Endodermal cell (in vitro differentiated cells): ENCODE measurements around the gene CELF4. TPM values are rescaled to one million over a fixed set of nuclear protein-coding genes. Genes with fewer than 3 reads are reported as not detected.
A peak's percentile ranks its signal among the peaks of the same experiment; 100 is the strongest.

Experiments used
- DNase-seq: peaks from one replicate; pipeline ENCODE4 v3.0.0-alpha.2; 2017
- H3K27ac ChIP-seq: 2 replicates; pipeline ENCODE4 v1.5.1; 2013; ENCODE audit warnings: mild to moderate bottlenecking, low read depth, low read length, moderate library complexity
- H3K27me3 ChIP-seq: 2 replicates; pipeline ENCODE4 v1.6.1; 2013; ENCODE audit warnings: mild to moderate bottlenecking, low read length, moderate library complexity; ENCODE audit not compliant: insufficient read depth, control insufficient read depth, poor library complexity, severe bottlenecking
- H3K36me3 ChIP-seq: 2 replicates; pipeline ENCODE4 v1.7.0; 2013; ENCODE audit warnings: mild to moderate bottlenecking, low read length, moderate library complexity; ENCODE audit not compliant: control insufficient read depth, insufficient read depth
- H3K4me1 ChIP-seq: one replicate; pipeline ENCODE4 v1.7.0; 2013; ENCODE audit warnings: low read length; ENCODE audit not compliant: control insufficient read depth, insufficient read depth
- H3K4me3 ChIP-seq: 2 replicates; pipeline ENCODE4 v1.5.1; 2013; ENCODE audit warnings: mild to moderate bottlenecking, low read length, moderate library complexity
- H3K9ac ChIP-seq: 2 replicates; pipeline ENCODE4 v1.6.1; 2013; ENCODE audit warnings: mild to moderate bottlenecking, low read length, moderate library complexity; ENCODE audit not compliant: poor library complexity, severe bottlenecking; ENCODE audit errors: extremely low read depth
- H3K9me3 ChIP-seq: 2 replicates; pipeline ENCODE4 v1.6.1; 2013; ENCODE audit warnings: mild to moderate bottlenecking, low read length, moderate library complexity; ENCODE audit not compliant: control insufficient read depth
- H3K27ac Mint-ChIP-seq: 2 replicates; pipeline ENCODE4 v1.8.0; 2020; ENCODE audit warnings: mixed read lengths
- H3K27me3 Mint-ChIP-seq: 2 replicates; pipeline ENCODE4 v1.8.0; 2021; ENCODE audit warnings: mild to moderate bottlenecking, mixed read lengths; ENCODE audit not compliant: insufficient read depth
- H3K36me3 Mint-ChIP-seq: 2 replicates; pipeline ENCODE4 v1.8.0; 2020; ENCODE audit warnings: low read depth, mixed read lengths
- H3K4me1 Mint-ChIP-seq: 2 replicates; pipeline ENCODE4 v1.8.0; 2020; ENCODE audit warnings: mixed read lengths
- H3K4me3 Mint-ChIP-seq: 2 replicates; pipeline ENCODE4 v1.8.0; 2020; ENCODE audit warnings: mild to moderate bottlenecking, moderate library complexity, mixed read lengths
- H3K9me3 Mint-ChIP-seq: 2 replicates; pipeline ENCODE4 v1.8.0; 2020; ENCODE audit warnings: mild to moderate bottlenecking, mixed read lengths
- CTCF ChIP-seq: fragments of 200-600 bp; sonication (generic); conservative IDR thresholded peaks from 2 replicates; pipeline ENCODE4 v1.5.0; 2021; ENCODE audit warnings: antibody characterized with exemption, mild to moderate bottlenecking
- WGBS, 2 experiments: methylation state at CpG; one replicate each; pipeline versions ENCODE4 v1.1.5 to v1.1.7; 2013; ENCODE audit warnings: missing lambda C conversion rate in 2 of 2, mixed read lengths in 1 of 2; ENCODE audit not compliant: insufficient coverage in 1 of 2, insufficient read length in 1 of 2; 5-methylcytosine and 5-hydroxymethylcytosine counted together
- total RNA-seq, 2 donors: library from RNA; stranded (reverse); fragmentation: NEBNext Ultra II Directional in 1 of 2; extraction: Animal tissue kit (Norgen Biotek cat#: 25700) in 1 of 2; gene quantifications; 2 replicates in 1 of 2; 3 replicates in 1 of 2; pipeline ENCODE4 v1.2.1, GENCODE V29; 2021

Gene CELF4
- total RNA-seq, 2 donors from 2014 or later, result 5.7 to 6.7 TPM

DNA sequence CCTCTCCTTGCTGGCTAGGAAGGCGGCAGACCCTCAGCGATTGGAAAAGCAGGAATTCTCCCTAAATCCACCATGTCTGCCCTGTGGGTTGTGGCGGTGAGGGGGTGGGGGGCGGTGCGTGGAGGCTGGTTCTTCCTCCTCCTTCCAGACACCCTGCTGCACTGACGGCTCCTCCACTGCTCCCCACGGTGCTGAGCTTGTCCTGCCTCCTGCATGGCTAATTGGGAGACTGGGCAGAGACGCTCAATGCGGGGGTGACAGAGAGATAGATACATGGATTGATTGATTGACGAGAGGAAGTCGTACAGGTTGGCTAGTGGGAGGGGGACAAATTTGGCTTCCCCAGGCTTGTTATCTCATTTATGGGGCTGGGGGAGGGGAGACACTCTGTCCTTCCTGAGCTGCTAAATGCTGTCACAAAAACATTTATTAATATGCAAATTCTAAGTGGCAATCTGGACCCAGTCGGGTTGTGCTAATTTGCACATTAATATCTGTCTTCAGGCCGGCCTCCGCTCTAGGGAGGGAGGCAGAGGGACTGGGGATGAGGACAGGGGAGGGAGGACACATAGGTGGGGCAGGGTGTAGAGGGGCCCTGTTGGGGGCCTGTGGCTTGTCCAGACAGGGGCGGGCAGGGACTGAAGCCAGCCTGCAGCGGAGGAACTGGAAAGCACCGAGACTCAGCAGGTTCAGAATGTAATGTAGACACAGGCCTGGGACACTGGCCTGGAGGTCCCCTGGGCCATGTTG lies 181.6 kb downstream of the CELF4 start:
- Histone ChIP-seq H3K9ac (no peak overlapping the region), H3K36me3 (no peaks in the 10 kb centered on the region), H3K4me3 (no peak overlapping the region), H3K9me3 (no peaks in the 10 kb centered on the region), H3K4me1 (no peaks in the 10 kb centered on the region), H3K27ac (no peak overlapping the region), H3K27me3 (no peaks in the 10 kb centered on the region)
- 63 to 81% methylated on average over 5 to 17 of the region's 17 CpGs for WGBS, 2 experiments
- Mint-ChIP-seq H3K36me3 (no peaks in the 10 kb centered on the region), H3K4me3 (no peak overlapping the region), H3K27ac (no peak overlapping the region), H3K9me3 (peaks cover 3% of the 10 kb centered on the region), H3K4me1 (peaks cover 11% of the 10 kb centered on the region), H3K27me3 (peaks cover 18% of the 10 kb centered on the region)
- peak; percentile 59 for DNase-seq
- no peak for TF ChIP-seq CTCF

DNA sequence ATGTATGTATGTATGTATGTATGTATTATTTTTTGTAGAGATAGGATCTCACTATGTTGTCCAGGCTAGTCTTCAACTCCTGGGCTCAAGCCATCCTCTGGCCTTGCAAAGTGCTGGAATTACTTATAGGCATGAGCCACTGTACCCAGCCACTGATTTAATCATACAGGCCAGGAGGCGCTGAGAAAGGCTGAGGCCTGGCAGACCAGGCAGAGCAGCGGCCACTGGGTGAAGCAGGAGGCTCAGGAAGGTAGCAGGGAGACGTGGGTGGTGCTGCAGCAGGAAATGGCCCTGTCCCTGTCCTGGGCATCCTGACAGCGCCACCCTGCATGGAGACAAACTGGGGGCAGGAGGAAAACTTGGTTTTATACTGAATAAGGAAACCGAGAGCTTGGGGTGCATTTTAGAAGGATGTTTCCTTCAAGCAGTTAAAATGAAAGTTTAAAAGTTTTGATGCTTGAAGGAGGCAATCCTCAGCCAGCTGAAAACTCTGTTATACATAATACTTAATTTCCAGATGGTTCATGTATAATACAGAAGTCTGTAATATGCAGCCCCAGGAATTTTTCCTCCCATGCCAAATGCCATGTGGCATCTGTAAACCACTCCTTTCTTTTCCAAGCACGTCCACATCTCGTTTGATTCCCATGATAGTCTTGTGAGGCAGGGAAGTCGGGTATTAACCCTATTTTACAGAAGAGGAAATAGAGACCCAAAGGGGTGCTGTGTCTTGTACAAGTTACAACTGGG lies 182.4 kb downstream of the CELF4 start:
- H3K4me1 Mint-ChIP-seq, result peaks cover 11% of the 10 kb centered on the region
- H3K9me3 Mint-ChIP-seq, result no peaks in the 10 kb centered on the region
- H3K36me3 Mint-ChIP-seq, result no peaks in the 10 kb centered on the region
- H3K27ac Mint-ChIP-seq, result no peak overlapping the region
- Histone ChIP-seq H3K9ac (no peak overlapping the region), H3K4me3 (no peak overlapping the region), H3K4me1 (no peaks in the 10 kb centered on the region), H3K27ac (no peak overlapping the region), H3K36me3 (no peaks in the 10 kb centered on the region), H3K27me3 (peaks cover under 1% of the 10 kb centered on the region), H3K9me3 (no peaks in the 10 kb centered on the region)
- H3K4me3 Mint-ChIP-seq, result no peak overlapping the region
- peaks cover 15% of the 10 kb centered on the region for H3K27me3 Mint-ChIP-seq
- peak; percentile 74 for DNase-seq
- 80 to 91% methylated on average over 5 to 8 of the region's 8 CpGs for whole genome bisulfite sequencing, 2 experiments
- peak; percentile 33 for TF ChIP-seq CTCF

DNA sequence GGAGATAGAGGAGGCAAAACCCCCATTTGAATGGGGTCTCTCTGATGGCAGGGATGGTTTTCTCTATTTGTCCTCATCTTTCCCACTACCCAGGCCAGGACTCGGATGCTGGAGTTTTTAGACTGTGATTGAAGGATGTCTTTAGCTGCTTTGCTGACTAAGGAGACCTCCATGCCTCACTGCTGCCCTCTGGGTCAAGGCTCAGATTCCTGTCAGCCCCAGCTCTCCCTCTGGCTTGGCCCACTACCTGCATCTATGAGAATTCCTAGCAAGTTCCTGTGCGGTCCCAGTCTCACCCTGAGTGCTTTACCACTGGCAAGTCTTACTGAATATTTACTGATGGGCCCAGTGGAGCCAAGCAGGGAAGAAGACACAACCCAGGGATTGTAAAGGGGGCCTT lies 184.0 kb downstream of the CELF4 start:
- H3K27ac ChIP-seq, result no peak overlapping the region
- H3K4me1 ChIP-seq, result no peaks in the 10 kb centered on the region
- peaks cover 12% of the 10 kb centered on the region for H3K27me3 ChIP-seq
- Mint-ChIP-seq H3K4me1 (peaks cover 11% of the 10 kb centered on the region), H3K9me3 (no peaks in the 10 kb centered on the region), H3K4me3 (no peak overlapping the region), H3K27ac (no peak overlapping the region), H3K27me3 (peaks cover 19% of the 10 kb centered on the region), H3K36me3 (no peaks in the 10 kb centered on the region)
- TF ChIP-seq CTCF, result peak; percentile 67
- no peaks in the 10 kb centered on the region for H3K9me3 ChIP-seq
- WGBS, 2 experiments, result 78% methylated on average over 2 of the region's 2 CpGs; no CpG with 5 or more reads in 1 of the 2 experiments
- H3K4me3 ChIP-seq, result no peak overlapping the region
- no peaks in the 10 kb centered on the region for H3K36me3 ChIP-seq
- no peak overlapping the region for H3K9ac ChIP-seq
- DNase-seq, result peak; percentile 83
